NCI-H460 (cell line): ENCODE data around the gene STIM2. TPM values are rescaled to one million over a fixed set of nuclear protein-coding genes. Genes with fewer than 3 reads are reported as not detected.
"Not testable (repeated sequence)": the region's sequence is repeated elsewhere in the genome, so short reads cannot be mapped to it uniquely, and the experiment has no call there.

Experiments used
- DNase-seq: peaks from one replicate; pipeline ENCODE4 v3.0.0-alpha.2; 2016; ENCODE audit warnings: low read depth; ENCODE audit errors: extremely low read depth
- total RNA-seq: library from RNA; depleted of rRNA; stranded (reverse); fragments of >200 nt; shearing (Covaris generic); gene quantifications from 2 replicates; pipeline ENCODE4 v1.2.3, GENCODE V29; 2014

STIM2 gene
- total RNA-seq, 1 experiment from 2014 or later: 10.6 TPM

- no peak for DNase-seq
Observed at GRCh38 chr4:27022963-27023362, 162.3 kb downstream of the STIM2 start.

GRCh38 chr4:27023366-27023765 is 162.7 kb downstream of the STIM2 start:
- DNase-seq: no peak

- DNase-seq: no peak
Observed at GRCh38 chr4:27024805-27025204, 164.2 kb downstream of the STIM2 start.

GRCh38 chr4:27027428-27027827 is 166.8 kb downstream of the STIM2 start:
- no peak for DNase-seq

- DNase-seq: not testable (repeated sequence)
Observed at GRCh38 chr4:27035127-27035526, 174.5 kb downstream of the STIM2 start.

GRCh38 chr4:27040356-27040755 is 179.7 kb downstream of the STIM2 start:
- DNase-seq: no peak

GRCh38 chr4:27042411-27042810 is 181.8 kb downstream of the STIM2 start:
- DNase-seq: no peak

- DNase-seq: no peak
Observed at GRCh38 chr4:27043200-27043599, 182.6 kb downstream of the STIM2 start.

GRCh38 chr4:27046851-27047250 is 186.2 kb downstream of the STIM2 start:
- no peak for DNase-seq

- peak; percentile 13 for DNase-seq
Observed at GRCh38 chr4:27048429-27049238, 188.0 kb downstream of the STIM2 start.

- no peak for DNase-seq
Observed at GRCh38 chr4:27049239-27049829, 188.7 kb downstream of the STIM2 start.

- no peak for DNase-seq
Observed at GRCh38 chr4:27050731-27051130, 190.1 kb downstream of the STIM2 start.

- DNase-seq: no peak
Observed at GRCh38 chr4:27055221-27055760, 194.7 kb downstream of the STIM2 start.

- no peak for DNase-seq
Observed at GRCh38 chr4:27056281-27056680, 195.6 kb downstream of the STIM2 start.

- no peak for DNase-seq
Observed at GRCh38 chr4:27057053-27057452, 196.4 kb downstream of the STIM2 start.

GRCh38 chr4:27057662-27058061 is 197.0 kb downstream of the STIM2 start:
- DNase-seq: no peak

GRCh38 chr4:27058819-27059406 is 198.3 kb downstream of the STIM2 start:
- DNase-seq: no peak

GRCh38 chr4:27059446-27059845 is 198.8 kb downstream of the STIM2 start:
- DNase-seq: no peak

GRCh38 chr4:27062256-27062655 is 201.6 kb downstream of the STIM2 start:
- DNase-seq: no peak

- no peak for DNase-seq
Observed at GRCh38 chr4:27066591-27066990, 205.9 kb downstream of the STIM2 start.

GRCh38 chr4:27068151-27068867 is 207.7 kb downstream of the STIM2 start:
- DNase-seq: no peak
